Neural progenitor cell (in vitro differentiated cells): ENCODE data around the gene CCDC138. TPM values are rescaled to one million over a fixed set of nuclear protein-coding genes. Genes with fewer than 3 reads are reported as not detected.

Experiments used
- DNase-seq: peaks from one replicate; pipeline ENCODE4 v3.0.0-alpha.2; 2016; ENCODE audit warnings: low spot score
- H2AFZ ChIP-seq: fragments of 200-600 bp; sonication (generic); replicated peaks from 2 replicates; pipeline ENCODE4 v1.6.1; 2016; ENCODE audit warnings: antibody characterized with exemption
- H3F3A ChIP-seq: fragments of 200-600 bp; sonication (generic); 2 replicates; pipeline ENCODE4 v1.6.1; 2016; ENCODE audit warnings: antibody characterized with exemption, low read depth
- H3K27ac ChIP-seq: fragments of 200-600 bp; sonication (generic); 2 replicates; pipeline ENCODE4 v1.5.1; 2016; ENCODE audit warnings: mild to moderate bottlenecking
- H3K27me3 ChIP-seq: fragments of 200-600 bp; sonication (generic); 2 replicates; pipeline ENCODE4 v1.6.1; 2016; ENCODE audit warnings: mild to moderate bottlenecking, moderate library complexity
- H3K36me3 ChIP-seq: fragments of 200-600 bp; sonication (generic); 2 replicates; pipeline ENCODE4 v1.5.1; 2016
- H3K4me1 ChIP-seq: fragments of 200-600 bp; sonication (generic); 2 replicates; pipeline ENCODE4 v1.6.1; 2016; ENCODE audit warnings: mixed run types
- H3K4me2 ChIP-seq: fragments of 200-600 bp; sonication (generic); 2 replicates; pipeline ENCODE4 v1.6.1; 2016
- H3K4me3 ChIP-seq: fragments of 200-600 bp; sonication (generic); 2 replicates; pipeline ENCODE4 v1.5.1; 2016
- H3K79me2 ChIP-seq: fragments of 200-600 bp; sonication (generic); 2 replicates; pipeline ENCODE4 v1.6.1; 2016; ENCODE audit warnings: low read depth
- H3K9ac ChIP-seq: fragments of 200-600 bp; sonication (generic); 2 replicates; pipeline ENCODE4 v1.6.1; 2016
- H3K9me3 ChIP-seq: fragments of 200-600 bp; sonication (generic); 2 replicates; pipeline ENCODE4 v1.5.1; 2016; ENCODE audit warnings: low read depth
- H4K20me1 ChIP-seq: fragments of 200-600 bp; sonication (generic); 2 replicates; pipeline ENCODE4 v1.6.1; 2016; ENCODE audit warnings: low read depth
- H3K27ac Mint-ChIP-seq: 3 replicates; pipeline ENCODE4 v1.8.0; 2021; ENCODE audit warnings: mixed read lengths
- H3K27me3 Mint-ChIP-seq: 2 replicates; pipeline ENCODE4 v1.8.0; 2022; ENCODE audit warnings: low read depth, mild to moderate bottlenecking, inconsistent platforms, moderate library complexity, mixed read lengths; ENCODE audit not compliant: insufficient read depth
- H3K36me3 Mint-ChIP-seq: 3 replicates; pipeline ENCODE4 v1.8.0; 2021; ENCODE audit warnings: mixed read lengths
- H3K4me1 Mint-ChIP-seq: 3 replicates; pipeline ENCODE4 v1.8.0; 2021; ENCODE audit warnings: mixed read lengths
- H3K4me3 Mint-ChIP-seq: 3 replicates; pipeline ENCODE4 v1.8.0; 2021; ENCODE audit warnings: mild to moderate bottlenecking, moderate library complexity, mixed read lengths
- H3K9me3 Mint-ChIP-seq: 3 replicates; pipeline ENCODE4 v1.8.0; 2020; ENCODE audit warnings: mixed read lengths
- CTCF ChIP-seq: fragments of 200-600 bp; sonication (generic); IDR thresholded peaks from 2 replicates; pipeline ENCODE4 v1.5.1; 2017; ENCODE audit warnings: antibody characterized with exemption, mild to moderate bottlenecking
- EZH2 ChIP-seq: fragments of 200-600 bp; sonication (generic); IDR thresholded peaks from 2 replicates; pipeline ENCODE4 v1.6.1; 2017; ENCODE audit warnings: antibody characterized with exemption, mild to moderate bottlenecking, moderate library complexity
- EZH2phosphoT487 ChIP-seq: fragments of 200-600 bp; sonication (generic); IDR thresholded peaks from 2 replicates; pipeline ENCODE4 v1.6.1; 2017; ENCODE audit warnings: antibody characterized with exemption
- total RNA-seq: library from RNA; depleted of rRNA; stranded (reverse); fragments of >200 nt; gene quantifications from 2 replicates; pipeline ENCODE4 v1.2.3, GENCODE V29; 2015; ENCODE audit warnings: low replicate concordance

Gene CCDC138
- total RNA-seq, 1 donor from 2014 or later, result 92.6 TPM

DNA sequence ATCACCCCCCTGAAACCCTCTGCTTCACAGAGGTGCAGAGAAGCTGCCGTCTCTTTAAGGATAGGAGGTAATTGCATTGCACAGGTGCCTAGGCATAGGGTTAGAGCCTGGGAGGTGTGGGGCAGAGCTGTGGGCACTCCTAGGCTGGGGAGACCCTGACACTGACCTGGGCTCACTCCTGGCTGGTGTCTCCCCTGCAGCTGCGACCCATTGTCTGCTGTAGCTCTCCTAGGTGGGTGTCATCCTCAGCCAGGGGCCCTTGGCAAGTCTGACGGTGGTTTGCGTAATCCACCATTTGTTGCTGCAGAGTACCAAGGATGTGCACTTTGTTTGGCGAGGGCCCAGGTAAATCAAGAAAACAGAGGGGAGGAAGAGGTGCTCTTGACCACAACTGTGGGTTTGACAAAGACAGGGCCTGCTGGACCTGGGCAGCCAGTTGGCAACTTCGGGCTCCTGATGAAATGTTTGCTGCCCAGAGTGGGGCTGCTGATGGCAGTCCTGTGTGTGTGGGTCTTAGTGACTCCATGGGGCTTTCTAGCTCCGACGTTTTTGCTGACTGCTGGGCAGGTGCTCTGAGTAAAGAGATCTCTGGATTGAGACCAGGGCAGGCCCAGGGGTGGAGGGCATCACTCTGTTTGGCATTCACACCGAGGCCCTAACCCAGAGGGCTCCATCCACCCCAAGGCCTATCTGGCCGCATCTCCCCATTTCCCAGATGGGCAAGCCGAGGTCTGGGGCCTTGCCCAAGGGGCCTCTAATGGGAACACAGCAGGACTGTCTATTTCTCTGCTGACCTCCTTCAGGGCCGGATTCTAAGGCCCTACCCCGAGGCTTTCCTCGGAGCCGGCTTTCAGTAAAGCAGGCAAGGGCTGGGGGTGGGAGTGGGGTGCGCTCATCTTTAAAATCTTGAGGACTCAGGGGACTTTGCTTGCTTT is 134.8 kb downstream of the CCDC138 start:
- TF ChIP-seq CTCF (no peak), EZH2phosphoT487 (no peak), EZH2 (no peak)
- H3K79me2 ChIP-seq, result no peaks in the 10 kb centered on the region
- H3K4me3 ChIP-seq, result no peak overlapping the region
- H3F3A ChIP-seq, result peaks cover 5% of the 10 kb centered on the region
- Mint-ChIP-seq H3K27ac (peak overlapping the region; percentile 88), H3K4me1 (peaks cover 64% of the 10 kb centered on the region), H3K36me3 (no peaks in the 10 kb centered on the region), H3K27me3 (peaks cover 23% of the 10 kb centered on the region), H3K4me3 (no peak overlapping the region), H3K9me3 (peaks cover 2% of the 10 kb centered on the region)
- no peak overlapping the region for H3K4me2 ChIP-seq
- no peaks in the 10 kb centered on the region for H3K27me3 ChIP-seq
- H3K4me1 ChIP-seq, result peaks cover 31% of the 10 kb centered on the region
- H3K27ac ChIP-seq, result no peak overlapping the region
- no peak for DNase-seq
- no peaks in the 10 kb centered on the region for H3K36me3 ChIP-seq
- H3K9ac ChIP-seq, result no peak overlapping the region
- no peak overlapping the region for H2AFZ ChIP-seq
- no peaks in the 10 kb centered on the region for H3K9me3 ChIP-seq
- peaks cover 7% of the 10 kb centered on the region for H4K20me1 ChIP-seq

- Mint-ChIP-seq H3K36me3 (no peaks in the 10 kb centered on the region), H3K9me3 (peaks cover 2% of the 10 kb centered on the region), H3K4me1 (peaks cover 55% of the 10 kb centered on the region), H3K4me3 (no peak overlapping the region), H3K27me3 (peaks cover 23% of the 10 kb centered on the region), H3K27ac (peak overlapping the region; percentile 9)
- Histone ChIP-seq H3K4me3 (no peak overlapping the region), H3K27ac (no peak overlapping the region), H3K4me1 (peaks cover 21% of the 10 kb centered on the region), H3K4me2 (no peak overlapping the region), H3K9ac (no peak overlapping the region), H3K9me3 (no peaks in the 10 kb centered on the region), H3K79me2 (no peaks in the 10 kb centered on the region), H3F3A (peaks cover 5% of the 10 kb centered on the region), H4K20me1 (peaks cover 7% of the 10 kb centered on the region), H3K36me3 (no peaks in the 10 kb centered on the region), H2AFZ (no peak overlapping the region), H3K27me3 (no peaks in the 10 kb centered on the region)
- no peak for DNase-seq
- TF ChIP-seq CTCF, result no peak
- no peak for TF ChIP-seq EZH2phosphoT487
- no peak for TF ChIP-seq EZH2
Measured at GRCh38 chr2:108922141-108922915, 135.8 kb downstream of the CCDC138 start.

DNA sequence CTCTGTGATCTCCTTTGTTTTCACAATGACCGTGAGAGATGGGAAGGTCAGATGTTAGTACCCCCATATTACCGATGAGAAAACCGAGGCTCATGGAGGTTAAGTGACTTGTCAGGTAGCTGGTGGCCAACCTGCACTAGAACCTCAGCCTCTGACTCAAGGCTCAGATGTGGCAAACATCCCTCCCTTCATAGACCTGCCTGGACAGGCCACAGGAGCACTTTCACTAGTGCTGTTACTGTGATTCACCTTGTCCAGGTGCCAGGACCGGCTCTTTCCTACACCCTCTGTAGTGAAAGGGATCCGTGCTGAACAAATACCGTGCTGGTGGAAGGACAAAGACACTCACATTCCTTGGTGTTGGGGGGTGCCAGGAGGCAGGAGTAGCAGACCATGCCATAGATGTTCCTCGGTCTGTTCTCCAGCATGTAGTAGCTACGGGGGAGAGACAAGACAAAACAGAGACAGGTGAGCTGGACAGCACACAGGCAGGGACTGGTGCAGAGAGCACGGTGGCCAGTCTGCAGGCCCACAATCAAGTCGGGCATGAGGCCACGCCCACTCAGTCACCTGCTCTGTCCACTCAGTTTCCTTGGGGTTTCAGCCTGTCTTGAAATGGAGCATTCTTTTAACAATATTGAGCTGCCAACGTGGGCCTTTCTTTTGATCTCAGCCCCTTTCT is 136.6 kb downstream of the CCDC138 start:
- Histone ChIP-seq H3K4me3 (no peak overlapping the region), H3K36me3 (no peaks in the 10 kb centered on the region), H3K4me1 (peaks cover 13% of the 10 kb centered on the region), H3K4me2 (no peak overlapping the region), H3K27me3 (no peaks in the 10 kb centered on the region), H3F3A (peaks cover 5% of the 10 kb centered on the region), H3K79me2 (no peaks in the 10 kb centered on the region), H3K9me3 (no peaks in the 10 kb centered on the region), H2AFZ (no peak overlapping the region), H3K9ac (no peak overlapping the region), H4K20me1 (peaks cover 7% of the 10 kb centered on the region), H3K27ac (no peak overlapping the region)
- no peak overlapping the region for H3K4me3 Mint-ChIP-seq
- H3K9me3 Mint-ChIP-seq, result peaks cover 2% of the 10 kb centered on the region
- peaks cover 21% of the 10 kb centered on the region for H3K27me3 Mint-ChIP-seq
- TF ChIP-seq EZH2 (no peak), CTCF (no peak), EZH2phosphoT487 (no peak)
- H3K27ac Mint-ChIP-seq, result peak overlapping the region; percentile 65
- DNase-seq, result no peak
- H3K36me3 Mint-ChIP-seq, result no peaks in the 10 kb centered on the region
- H3K4me1 Mint-ChIP-seq, result peaks cover 51% of the 10 kb centered on the region
